T-helper 1 cell treated with Interleukin-12 subunit alpha and Interleukin-12 subunit beta and Interleukin-4 antibody, amounts not matched to agents 30 μg/mL and 1 μg/mL, for 36 hours (primary cell): Measurements from ENCODE around the gene ANK3.

Experiments
- H3K27ac Mint-ChIP-seq: one replicate; pipeline ENCODE4 v1.8.0; 2021; ENCODE audit warnings: mild to moderate bottlenecking, mixed read lengths
- H3K27me3 Mint-ChIP-seq: one replicate; pipeline ENCODE4 v1.8.0; 2021; ENCODE audit warnings: low read depth, mixed read lengths
- H3K36me3 Mint-ChIP-seq: one replicate; pipeline ENCODE4 v1.8.0; 2021; ENCODE audit warnings: low read depth, mixed read lengths
- H3K4me1 Mint-ChIP-seq: one replicate; pipeline ENCODE4 v1.8.0; 2021; ENCODE audit warnings: low read depth, mixed read lengths
- H3K4me3 Mint-ChIP-seq: one replicate; pipeline ENCODE4 v1.8.0; 2021; ENCODE audit warnings: mild to moderate bottlenecking, moderate library complexity, mixed read lengths
- H3K9me3 Mint-ChIP-seq: one replicate; pipeline ENCODE4 v1.8.0; 2021; ENCODE audit warnings: mixed read lengths

ANK3 gene

DNA sequence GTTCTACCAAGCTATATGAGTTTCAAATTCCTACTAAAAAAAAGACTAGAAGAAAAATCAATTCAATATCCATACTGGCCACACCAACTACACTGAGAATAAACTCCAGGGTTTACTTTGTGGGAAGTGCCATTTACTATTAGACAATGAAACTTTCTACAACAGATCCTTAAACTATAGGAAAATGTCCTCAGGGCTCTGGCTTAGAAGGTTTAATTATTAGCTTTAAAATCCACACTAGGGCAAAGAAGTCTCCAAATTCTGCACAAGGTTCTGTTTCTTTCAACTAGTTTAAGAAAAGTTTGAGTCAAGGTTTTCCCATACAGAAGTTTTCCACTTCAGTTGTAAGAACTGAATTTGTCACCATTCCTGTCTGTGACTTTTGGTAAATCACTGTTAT is 251.6 kb downstream of the ANK3 start:
- H3K36me3 Mint-ChIP-seq, result peaks cover 23% of the 10 kb centered on the region
- no peak overlapping the region for H3K4me3 Mint-ChIP-seq

DNA sequence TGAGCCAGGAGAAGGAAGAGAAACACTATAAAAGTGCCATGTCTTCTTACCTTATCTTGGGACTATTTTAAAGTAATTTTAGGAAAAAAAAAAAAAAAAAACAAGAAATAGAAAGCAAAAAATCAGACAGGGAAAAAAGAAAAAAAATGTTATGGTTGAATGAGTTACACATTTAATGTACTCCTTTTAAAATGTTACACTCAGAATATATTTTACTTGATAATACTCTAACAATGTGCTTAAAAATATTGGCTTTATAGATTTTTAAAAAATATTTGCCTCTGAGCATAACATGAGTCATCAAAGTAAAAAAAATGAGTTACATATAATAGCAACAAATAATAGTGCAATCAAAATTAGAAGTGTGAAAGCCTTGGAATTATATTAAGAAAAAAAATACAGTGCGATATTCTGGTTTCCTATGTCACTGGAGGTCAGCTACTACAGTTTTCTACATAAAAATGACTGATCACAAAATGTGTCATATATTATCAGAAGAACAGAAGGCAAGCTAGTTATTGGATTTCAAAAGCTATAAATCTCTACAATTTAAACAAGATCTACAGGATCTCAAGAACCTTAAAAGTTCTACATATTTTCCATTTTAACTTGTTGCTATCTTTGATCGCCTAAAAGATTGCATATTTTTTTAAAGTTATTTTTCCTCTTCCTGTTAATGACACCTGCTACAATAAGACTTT is 252.2 kb downstream of the ANK3 start:
- peaks cover 21% of the 10 kb centered on the region for H3K36me3 Mint-ChIP-seq
- no peaks in the 10 kb centered on the region for H3K27me3 Mint-ChIP-seq
- H3K4me1 Mint-ChIP-seq, result peaks cover 8% of the 10 kb centered on the region
- H3K4me3 Mint-ChIP-seq, result no peak overlapping the region
- H3K27ac Mint-ChIP-seq, result no peak overlapping the region
- H3K9me3 Mint-ChIP-seq, result no peaks in the 10 kb centered on the region

More for the DNA sequence above, 251.6 kb downstream of the ANK3 start:
- Mint-ChIP-seq H3K27ac (no peak overlapping the region), H3K9me3 (no peaks in the 10 kb centered on the region), H3K4me1 (peaks cover 8% of the 10 kb centered on the region), H3K27me3 (no peaks in the 10 kb centered on the region)

DNA sequence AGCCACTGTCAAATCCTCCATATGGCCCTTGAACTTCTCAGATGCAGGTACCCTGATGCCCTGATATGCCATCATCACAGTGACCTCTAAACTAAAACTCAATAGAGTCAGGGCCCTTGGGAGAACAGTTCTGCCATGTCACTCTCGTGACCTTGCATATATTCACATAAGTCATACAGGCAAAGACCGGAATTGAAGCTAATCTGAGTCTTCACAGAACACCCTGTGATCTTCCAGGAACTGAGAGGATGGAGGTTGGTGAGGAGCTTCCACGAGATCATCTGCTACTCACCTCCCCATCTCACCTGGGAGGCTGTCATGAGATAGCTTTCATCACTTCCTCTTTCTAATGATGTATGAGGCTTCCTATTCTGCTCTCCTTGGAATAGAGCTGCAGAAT is 254.7 kb downstream of the ANK3 start:
- Mint-ChIP-seq H3K4me3 (no peak overlapping the region), H3K4me1 (peaks cover 8% of the 10 kb centered on the region), H3K27ac (peak overlapping the region; percentile 66), H3K36me3 (peaks cover 29% of the 10 kb centered on the region), H3K27me3 (no peaks in the 10 kb centered on the region), H3K9me3 (no peaks in the 10 kb centered on the region)

DNA sequence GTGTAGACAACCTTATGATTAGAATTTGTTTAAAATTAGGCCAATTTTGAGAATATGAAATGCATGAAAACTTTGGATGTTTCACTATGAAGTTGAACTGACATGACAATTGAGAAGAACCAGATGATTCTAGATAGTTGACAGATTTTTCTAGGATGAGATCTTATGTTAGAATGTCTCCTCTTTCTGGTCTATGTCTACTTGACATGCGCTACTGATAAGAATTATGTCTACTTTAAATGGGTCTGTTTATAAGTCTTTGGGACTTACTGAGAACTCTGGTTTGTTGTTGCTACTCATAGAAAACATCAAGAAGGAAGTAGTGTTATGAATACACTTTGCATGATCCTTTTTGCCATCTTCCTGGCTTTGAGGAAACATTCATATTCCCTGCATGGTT is 255.1 kb downstream of the ANK3 start:
- Mint-ChIP-seq H3K36me3 (peaks cover 29% of the 10 kb centered on the region), H3K27ac (peak overlapping the region; percentile 4), H3K4me3 (no peak overlapping the region), H3K9me3 (no peaks in the 10 kb centered on the region), H3K4me1 (peaks cover 8% of the 10 kb centered on the region), H3K27me3 (no peaks in the 10 kb centered on the region)

DNA sequence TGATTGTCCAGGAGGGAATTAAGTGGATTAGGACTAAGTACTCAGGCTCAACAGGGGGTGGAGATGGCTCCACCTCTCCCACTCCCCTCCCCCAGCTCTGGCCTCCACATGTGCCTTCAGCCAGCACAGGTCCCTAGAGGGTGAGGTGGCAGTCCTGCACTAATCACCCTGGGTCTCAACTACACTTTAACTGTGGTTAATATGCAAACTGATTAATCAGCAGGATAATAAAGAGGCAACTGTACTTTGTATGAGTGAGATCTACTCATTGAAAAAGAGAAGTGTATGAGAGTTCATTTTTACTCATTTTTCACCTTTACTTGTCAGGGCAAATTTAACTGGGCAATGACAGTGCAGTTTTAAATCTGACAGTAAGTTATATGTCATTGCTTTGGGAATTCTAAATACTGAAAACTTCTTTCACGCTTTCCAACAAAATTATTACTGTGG is 259.5 kb downstream of the ANK3 start:
- Mint-ChIP-seq H3K27ac (no peak overlapping the region), H3K27me3 (no peaks in the 10 kb centered on the region), H3K9me3 (no peaks in the 10 kb centered on the region), H3K36me3 (peaks cover 20% of the 10 kb centered on the region), H3K4me1 (peaks cover 8% of the 10 kb centered on the region), H3K4me3 (no peak overlapping the region)

DNA sequence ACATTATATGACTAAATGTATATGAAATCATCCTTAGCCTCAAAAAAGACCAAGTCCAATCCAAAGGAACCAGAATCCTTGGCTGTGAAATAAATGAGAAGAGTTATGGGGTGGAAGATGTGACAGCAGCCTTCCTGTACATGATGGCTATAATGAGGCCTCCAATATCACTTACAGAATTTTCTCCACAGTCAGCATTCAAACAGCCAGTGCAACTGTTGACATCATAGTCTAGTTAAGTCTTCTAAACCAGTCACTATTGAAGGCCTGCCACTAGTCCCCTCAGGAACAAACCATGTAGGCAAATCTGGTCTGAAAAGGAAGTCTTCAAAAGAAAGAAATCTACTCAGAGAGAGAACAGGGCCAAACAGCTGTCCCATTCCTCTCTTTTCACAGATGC is 263.8 kb downstream of the ANK3 start:
- Mint-ChIP-seq H3K27me3 (no peaks in the 10 kb centered on the region), H3K36me3 (peaks cover 1% of the 10 kb centered on the region), H3K4me3 (no peak overlapping the region), H3K27ac (no peak overlapping the region), H3K9me3 (no peaks in the 10 kb centered on the region), H3K4me1 (no peaks in the 10 kb centered on the region)

DNA sequence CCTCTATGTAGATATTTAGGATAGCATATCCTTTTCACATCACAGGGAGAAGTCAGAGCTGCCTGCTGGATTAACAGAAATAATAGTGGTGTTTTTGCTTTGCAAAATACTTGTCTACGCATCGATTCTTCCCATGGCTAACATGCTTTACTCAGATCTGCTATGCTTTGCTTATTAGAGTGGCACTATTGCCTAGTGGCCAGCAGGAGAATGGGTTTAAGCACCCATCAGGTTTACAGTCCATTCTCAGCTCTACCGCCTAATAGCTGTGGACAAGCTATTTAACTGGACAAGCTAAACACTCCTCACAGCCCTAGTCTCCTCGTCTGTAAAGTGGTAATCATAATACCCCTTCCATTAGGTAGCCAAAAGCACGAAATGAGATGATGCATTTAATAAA is 265.1 kb downstream of the ANK3 start:
- Mint-ChIP-seq H3K4me3 (no peak overlapping the region), H3K27ac (no peak overlapping the region), H3K4me1 (no peaks in the 10 kb centered on the region), H3K9me3 (no peaks in the 10 kb centered on the region), H3K36me3 (no peaks in the 10 kb centered on the region), H3K27me3 (no peaks in the 10 kb centered on the region)

DNA sequence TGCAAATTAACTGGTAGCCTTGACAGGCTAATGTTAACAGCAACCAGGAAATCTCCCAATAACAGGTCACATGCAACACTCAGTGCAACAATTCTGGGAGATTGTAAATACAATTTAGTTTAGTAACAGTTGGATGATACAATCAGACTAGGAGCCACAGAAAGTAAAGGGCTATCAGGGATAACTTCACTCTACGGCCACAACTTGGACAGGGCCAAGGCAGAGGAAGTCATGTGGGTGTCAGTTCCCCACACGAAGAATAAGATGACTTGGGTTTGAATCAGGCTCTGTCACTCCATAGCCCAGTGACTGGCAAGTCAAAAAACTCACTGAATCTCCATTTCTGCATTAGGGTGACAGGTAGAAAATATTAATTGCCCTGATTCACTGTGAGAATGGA is 266.0 kb downstream of the ANK3 start:
- no peak overlapping the region for H3K27ac Mint-ChIP-seq
- no peak overlapping the region for H3K4me3 Mint-ChIP-seq
- no peaks in the 10 kb centered on the region for H3K27me3 Mint-ChIP-seq
- no peaks in the 10 kb centered on the region for H3K9me3 Mint-ChIP-seq
- H3K36me3 Mint-ChIP-seq, result no peaks in the 10 kb centered on the region
- no peaks in the 10 kb centered on the region for H3K4me1 Mint-ChIP-seq

DNA sequence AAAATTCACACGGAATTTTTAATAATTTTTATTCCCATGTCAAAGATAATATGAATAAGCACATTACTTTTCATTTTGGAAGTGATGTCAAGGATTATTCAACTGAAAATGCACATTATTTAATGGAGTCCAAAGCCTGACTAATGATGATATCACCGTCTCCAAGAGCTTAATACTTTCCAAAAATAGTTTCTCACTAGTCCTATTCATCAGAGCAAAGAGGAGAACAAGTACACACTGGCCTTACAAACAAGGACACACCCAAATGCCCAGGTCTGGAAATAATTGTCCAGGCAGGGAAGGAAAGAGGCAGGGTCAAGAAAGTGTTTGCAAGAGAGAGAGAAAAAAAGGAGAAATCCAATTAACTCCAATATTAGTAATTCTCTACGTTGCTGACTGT is 266.5 kb downstream of the ANK3 start:
- Mint-ChIP-seq H3K27me3 (no peaks in the 10 kb centered on the region), H3K9me3 (no peaks in the 10 kb centered on the region), H3K4me1 (no peaks in the 10 kb centered on the region), H3K36me3 (no peaks in the 10 kb centered on the region), H3K4me3 (no peak overlapping the region), H3K27ac (no peak overlapping the region)

DNA sequence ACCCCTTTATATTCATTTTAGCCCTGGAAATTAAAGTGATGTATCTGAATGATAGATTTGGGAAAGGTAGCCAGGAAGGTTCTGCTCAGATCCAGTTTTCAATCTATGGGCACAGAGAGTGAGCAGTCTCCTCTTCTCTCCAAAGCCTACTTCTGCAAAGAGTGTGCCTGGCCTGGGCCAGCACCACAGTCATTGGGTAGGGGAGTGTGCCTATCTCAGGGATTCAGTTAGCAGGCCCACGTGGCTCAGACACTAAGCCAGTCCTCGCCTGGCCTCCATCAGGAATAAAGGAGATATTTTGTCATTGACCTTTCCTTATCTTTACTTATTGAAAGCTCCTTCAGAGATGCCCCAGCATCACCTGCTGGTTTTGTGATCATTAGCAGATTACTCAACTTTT is 267.5 kb downstream of the ANK3 start:
- Mint-ChIP-seq H3K27me3 (no peaks in the 10 kb centered on the region), H3K9me3 (no peaks in the 10 kb centered on the region), H3K4me3 (no peak overlapping the region), H3K36me3 (peaks cover 2% of the 10 kb centered on the region), H3K27ac (no peak overlapping the region), H3K4me1 (no peaks in the 10 kb centered on the region)

DNA sequence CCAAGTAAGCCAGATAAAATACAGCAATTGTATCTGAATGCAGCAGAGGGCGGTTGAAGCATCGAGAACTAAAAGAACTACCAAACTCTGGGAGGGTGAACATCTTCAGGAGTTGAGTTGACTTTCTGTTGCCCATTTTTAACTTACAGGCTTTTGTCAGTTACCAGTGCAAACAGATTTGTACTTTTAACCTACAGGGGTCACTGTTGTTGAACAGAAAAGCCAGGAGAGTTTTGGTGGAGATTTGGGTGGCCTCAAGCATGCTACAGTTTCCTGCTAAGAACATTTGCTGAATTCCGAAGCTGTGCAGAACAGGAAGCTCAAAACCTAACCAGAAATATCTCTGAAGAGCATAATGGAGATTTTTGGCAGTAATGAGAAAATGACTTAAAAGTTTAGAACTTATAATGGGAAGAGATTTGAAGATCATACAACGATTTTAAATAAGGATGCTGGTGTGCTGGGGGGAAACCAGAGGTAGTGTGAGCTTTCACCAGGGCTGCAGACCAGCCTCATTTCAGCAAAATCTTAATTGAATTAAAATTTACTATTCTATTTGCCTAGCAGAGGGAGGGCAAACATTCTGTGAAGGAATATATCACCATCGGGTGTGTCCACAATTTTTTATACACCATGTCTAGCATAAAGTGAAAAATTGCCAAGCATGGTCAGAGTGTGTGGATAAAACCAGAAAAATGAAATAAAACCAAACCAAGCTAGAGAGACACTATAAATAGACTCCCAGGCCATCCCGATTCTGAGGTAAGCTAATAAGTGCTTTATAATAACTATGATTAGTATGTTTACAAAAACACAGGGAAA is 274.7 kb downstream of the ANK3 start:
- H3K36me3 Mint-ChIP-seq, result peaks cover 2% of the 10 kb centered on the region
- no peaks in the 10 kb centered on the region for H3K4me1 Mint-ChIP-seq
- H3K4me3 Mint-ChIP-seq, result no peak overlapping the region
- no peak overlapping the region for H3K27ac Mint-ChIP-seq
- no peaks in the 10 kb centered on the region for H3K27me3 Mint-ChIP-seq
- no peaks in the 10 kb centered on the region for H3K9me3 Mint-ChIP-seq

DNA sequence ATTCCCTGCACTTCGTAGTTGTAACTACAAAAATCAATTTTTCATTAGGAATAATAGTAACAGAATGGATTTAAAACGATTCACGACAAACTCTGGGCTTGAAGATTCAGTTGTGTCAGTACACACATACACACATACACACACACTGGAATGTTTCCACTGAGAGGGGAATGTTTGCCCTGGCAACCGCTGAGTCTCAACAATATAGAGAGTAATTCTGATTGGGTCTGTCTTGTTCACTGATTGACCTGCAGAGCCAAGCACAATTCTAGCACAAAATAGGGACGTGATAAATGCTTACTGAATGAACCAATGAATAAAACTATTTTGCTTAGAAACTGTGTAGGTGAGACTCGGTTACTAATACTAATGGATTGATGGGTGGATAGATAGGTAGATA is 278.9 kb downstream of the ANK3 start:
- H3K27ac Mint-ChIP-seq, result no peak overlapping the region
- no peaks in the 10 kb centered on the region for H3K27me3 Mint-ChIP-seq
- no peaks in the 10 kb centered on the region for H3K4me1 Mint-ChIP-seq
- H3K4me3 Mint-ChIP-seq, result no peak overlapping the region
- H3K9me3 Mint-ChIP-seq, result no peaks in the 10 kb centered on the region
- H3K36me3 Mint-ChIP-seq, result peaks cover 1% of the 10 kb centered on the region

DNA sequence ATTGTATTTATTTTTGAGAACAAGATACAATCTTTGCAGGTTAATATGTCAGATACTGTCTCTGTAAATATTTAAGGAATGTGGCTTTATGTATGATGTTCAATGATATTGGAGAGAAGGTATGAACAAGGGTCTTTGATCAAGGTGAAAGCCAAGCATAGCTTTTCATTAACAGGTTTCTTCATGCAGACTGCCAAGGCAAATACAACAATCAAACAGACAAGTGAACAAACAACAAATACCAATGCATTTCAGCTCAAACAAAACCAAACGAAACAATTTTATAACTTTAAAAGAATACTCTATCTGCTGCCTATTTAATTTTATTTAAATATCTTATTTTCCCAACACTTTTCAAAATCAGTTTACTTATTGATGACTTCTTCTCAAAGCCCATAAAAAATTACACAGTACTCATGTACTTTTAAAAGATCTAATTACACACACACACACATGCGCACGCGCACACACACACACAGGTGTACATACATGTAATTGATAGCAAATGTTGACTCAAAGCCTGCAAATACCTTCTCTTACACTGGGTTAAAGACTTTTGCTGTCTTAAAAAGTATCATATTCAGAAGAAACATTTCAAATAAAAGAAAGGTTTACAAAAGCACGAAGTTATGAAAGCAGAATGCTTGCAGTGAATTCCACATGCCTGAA is 282.2 kb downstream of the ANK3 start:
- no peaks in the 10 kb centered on the region for H3K27me3 Mint-ChIP-seq
- H3K4me1 Mint-ChIP-seq, result no peaks in the 10 kb centered on the region
- peaks cover 5% of the 10 kb centered on the region for H3K36me3 Mint-ChIP-seq
- no peak overlapping the region for H3K27ac Mint-ChIP-seq
- no peak overlapping the region for H3K4me3 Mint-ChIP-seq
- H3K9me3 Mint-ChIP-seq, result no peaks in the 10 kb centered on the region

DNA sequence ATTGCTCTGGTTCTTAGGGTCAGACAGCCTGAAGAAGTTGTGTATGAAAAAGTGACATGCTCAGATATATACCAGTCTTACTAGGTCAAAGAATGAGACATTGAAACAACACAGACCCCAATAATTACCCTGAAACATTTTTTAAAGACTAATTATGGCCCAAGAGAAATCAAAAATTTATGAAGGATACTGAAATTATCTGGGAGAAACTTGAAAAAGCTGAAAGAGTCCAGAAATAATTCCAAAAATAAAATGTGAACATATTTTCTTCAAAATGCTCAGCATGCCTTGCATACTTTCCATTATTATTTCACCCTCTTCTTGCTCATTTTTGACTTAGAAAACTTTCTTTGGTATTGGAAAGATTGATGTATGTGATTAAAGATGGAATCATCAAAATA is 284.4 kb downstream of the ANK3 start:
- Mint-ChIP-seq H3K9me3 (no peaks in the 10 kb centered on the region), H3K36me3 (peaks cover 7% of the 10 kb centered on the region), H3K27me3 (no peaks in the 10 kb centered on the region), H3K4me1 (no peaks in the 10 kb centered on the region), H3K27ac (no peak overlapping the region), H3K4me3 (no peak overlapping the region)

DNA sequence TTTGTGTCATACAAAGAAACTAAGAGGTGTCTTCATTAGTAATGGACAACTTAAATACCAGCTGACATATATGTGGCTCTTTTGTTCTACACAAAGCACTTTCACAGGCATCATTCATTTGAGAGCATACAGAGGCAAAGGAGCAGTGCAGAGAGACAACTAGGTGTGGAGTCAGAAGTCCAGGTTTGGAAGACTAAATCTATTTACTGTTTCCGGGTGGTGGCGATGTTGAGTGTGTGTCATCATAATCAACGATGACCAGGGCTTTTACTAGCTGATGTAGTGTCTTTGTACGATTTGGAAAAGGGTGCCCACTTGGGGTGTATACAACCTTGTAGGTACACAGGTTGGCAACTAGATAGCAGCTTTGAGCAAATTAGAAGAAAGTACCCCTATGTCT is 287.9 kb downstream of the ANK3 start:
- H3K4me3 Mint-ChIP-seq, result no peak overlapping the region
- H3K27ac Mint-ChIP-seq, result no peak overlapping the region
- no peaks in the 10 kb centered on the region for H3K27me3 Mint-ChIP-seq
- H3K36me3 Mint-ChIP-seq, result peaks cover 10% of the 10 kb centered on the region
- H3K4me1 Mint-ChIP-seq, result no peaks in the 10 kb centered on the region
- no peaks in the 10 kb centered on the region for H3K9me3 Mint-ChIP-seq
